Mesendoderm (in vitro differentiated cells): ENCODE data around the gene RAG1.

ENCODE experiments used
- DNase-seq: peaks from one replicate; pipeline ENCODE4 v3.0.0; 2013
- H2AK5ac ChIP-seq: 2 replicates; pipeline ENCODE4 v1.6.1; 2013; ENCODE audit warnings: low read length, inconsistent platforms
- H2BK120ac ChIP-seq: 2 replicates; pipeline ENCODE4 v1.6.1; 2013; ENCODE audit warnings: low read depth, mild to moderate bottlenecking, low read length, moderate library complexity, mixed read lengths
- H2BK15ac ChIP-seq: replicated peaks from 2 replicates; pipeline ENCODE4 v1.6.1; 2013; ENCODE audit warnings: low read depth, mild to moderate bottlenecking, moderate library complexity
- H2BK5ac ChIP-seq: 2 replicates; pipeline ENCODE4 v1.6.1; 2013; ENCODE audit warnings: low read length, inconsistent platforms
- H3K18ac ChIP-seq: 2 replicates; pipeline ENCODE4 v1.6.1; 2013; ENCODE audit warnings: mild to moderate bottlenecking, low read length, mixed read lengths
- H3K23ac ChIP-seq: one replicate; pipeline ENCODE4 v1.6.1; 2013; ENCODE audit warnings: low read length
- H3K27ac ChIP-seq: 2 replicates; pipeline ENCODE4 v1.5.1; 2013; ENCODE audit warnings: low read depth, mild to moderate bottlenecking, inconsistent platforms, low read length, moderate library complexity
- H3K27me3 ChIP-seq: 2 replicates; pipeline ENCODE4 v1.6.1; 2013; ENCODE audit warnings: low read length, control low read depth, mild to moderate bottlenecking, inconsistent platforms; ENCODE audit not compliant: insufficient read depth, poor library complexity
- H3K36me3 ChIP-seq: 2 replicates; pipeline ENCODE4 v1.6.1; 2013; ENCODE audit warnings: low read length, inconsistent platforms; ENCODE audit not compliant: control insufficient read depth, insufficient read depth
- H3K4ac ChIP-seq: one replicate; pipeline ENCODE4 v1.6.1; 2013; ENCODE audit warnings: low read depth, mild to moderate bottlenecking, low read length, moderate library complexity
- H3K4me1 ChIP-seq: 2 replicates; pipeline ENCODE4 v1.6.1; 2013; ENCODE audit warnings: low read depth, low read length, inconsistent platforms; ENCODE audit not compliant: control insufficient read depth
- H3K4me2 ChIP-seq: 2 replicates; pipeline ENCODE4 v1.6.1; 2013; ENCODE audit warnings: low read length
- H3K4me3 ChIP-seq: 2 replicates; pipeline ENCODE4 v1.5.1; 2013; ENCODE audit warnings: mild to moderate bottlenecking, low read length
- H3K56ac ChIP-seq: one replicate; pipeline ENCODE4 v1.6.1; 2013; ENCODE audit warnings: low read length
- H3K79me1 ChIP-seq: 2 replicates; pipeline ENCODE4 v1.6.1; 2013; ENCODE audit warnings: low read length, inconsistent platforms
- H3K79me2 ChIP-seq: 2 replicates; pipeline ENCODE4 v1.6.1; 2013; ENCODE audit warnings: mild to moderate bottlenecking, low read length; ENCODE audit not compliant: control insufficient read depth, insufficient read depth
- H3K9ac ChIP-seq: 2 replicates; pipeline ENCODE4 v1.6.1; 2013; ENCODE audit warnings: low read length, inconsistent platforms
- H4K5ac ChIP-seq: one replicate; pipeline ENCODE4 v1.6.1; 2013; ENCODE audit warnings: low read length
- H4K8ac ChIP-seq: one replicate; pipeline ENCODE4 v1.6.1; 2013; ENCODE audit warnings: low read depth, mild to moderate bottlenecking, control low read depth, low read length, moderate library complexity
- WGBS: extraction: QIAGEN DNeasy Blood & Tissue Kit; methylation state at CpG from one replicate; pipeline ENCODE4 v1.1.7; 2013; ENCODE audit warnings: low lambda C conversion rate, missing lambda C conversion rate; ENCODE audit not compliant: insufficient coverage; ENCODE audit errors: extremely low coverage; 5-methylcytosine and 5-hydroxymethylcytosine counted together

RAG1 gene

GRCh38 chr11:36602135-36602534, 34.3 kb downstream of the RAG1 start:
- H3K79me2 ChIP-seq, result no peaks in the 10 kb centered on the region
- no peaks in the 10 kb centered on the region for H3K4me1 ChIP-seq
- no peak overlapping the region for H3K27ac ChIP-seq
- H3K4me2 ChIP-seq, result no peak overlapping the region
- H3K9ac ChIP-seq, result no peak overlapping the region
- no peak overlapping the region for H3K18ac ChIP-seq
- H3K56ac ChIP-seq, result no peak overlapping the region
- H2BK15ac ChIP-seq, result no peak overlapping the region
- no peak overlapping the region for H4K5ac ChIP-seq
- H4K8ac ChIP-seq, result no peak overlapping the region
- H3K4ac ChIP-seq, result no peak overlapping the region
- no peaks in the 10 kb centered on the region for H3K27me3 ChIP-seq
- no peak overlapping the region for H2BK120ac ChIP-seq
- no peaks in the 10 kb centered on the region for H3K36me3 ChIP-seq
- no peak for DNase-seq
- H3K4me3 ChIP-seq, result no peak overlapping the region
- no peak overlapping the region for H2BK5ac ChIP-seq
- H3K23ac ChIP-seq, result no peak overlapping the region
- H2AK5ac ChIP-seq, result no peak overlapping the region
- no peaks in the 10 kb centered on the region for H3K79me1 ChIP-seq

GRCh38 chr11:36605221-36606216, 37.7 kb downstream of the RAG1 start:
- DNase-seq, result no peak
- Histone ChIP-seq H3K9ac (no peak overlapping the region), H4K5ac (no peak overlapping the region), H3K18ac (no peak overlapping the region), H2BK120ac (no peak overlapping the region), H2BK15ac (no peak overlapping the region), H4K8ac (no peak overlapping the region), H3K56ac (no peak overlapping the region), H3K4me2 (no peak overlapping the region), H3K36me3 (no peaks in the 10 kb centered on the region), H2AK5ac (no peak overlapping the region), H3K27me3 (no peaks in the 10 kb centered on the region), H3K4ac (no peak overlapping the region), H3K79me2 (no peaks in the 10 kb centered on the region), H3K23ac (no peak overlapping the region), H3K4me1 (no peaks in the 10 kb centered on the region), H2BK5ac (no peak overlapping the region), H3K79me1 (no peaks in the 10 kb centered on the region), H3K27ac (no peak overlapping the region), H3K4me3 (no peak overlapping the region)
- no CpG with 5 or more reads among the region's 6 CpGs for WGBS

- no peak overlapping the region for H3K56ac ChIP-seq
- no peak overlapping the region for H3K4ac ChIP-seq
- no peak overlapping the region for H2BK15ac ChIP-seq
- H3K36me3 ChIP-seq, result no peaks in the 10 kb centered on the region
- no peaks in the 10 kb centered on the region for H3K79me1 ChIP-seq
- no peak for DNase-seq
- no peak overlapping the region for H3K23ac ChIP-seq
- H3K18ac ChIP-seq, result no peak overlapping the region
- H4K8ac ChIP-seq, result no peak overlapping the region
- H3K4me2 ChIP-seq, result no peak overlapping the region
- no peak overlapping the region for H3K27ac ChIP-seq
- no peak overlapping the region for H4K5ac ChIP-seq
- no peaks in the 10 kb centered on the region for H3K4me1 ChIP-seq
- H2AK5ac ChIP-seq, result no peak overlapping the region
- no CpG with 5 or more reads among the region's 1 CpG for WGBS
- no peaks in the 10 kb centered on the region for H3K27me3 ChIP-seq
- no peak overlapping the region for H3K4me3 ChIP-seq
- no peaks in the 10 kb centered on the region for H3K79me2 ChIP-seq
- no peak overlapping the region for H2BK5ac ChIP-seq
- no peak overlapping the region for H2BK120ac ChIP-seq
- H3K9ac ChIP-seq, result no peak overlapping the region
Observed at GRCh38 chr11:36608491-36609199, 40.8 kb downstream of the RAG1 start.

GRCh38 chr11:36609383-36609782, 41.6 kb downstream of the RAG1 start:
- Histone ChIP-seq H3K9ac (no peak overlapping the region), H3K23ac (no peak overlapping the region), H3K4me2 (no peak overlapping the region), H2AK5ac (no peak overlapping the region), H3K4ac (no peak overlapping the region), H3K4me1 (no peaks in the 10 kb centered on the region), H3K79me2 (no peaks in the 10 kb centered on the region), H2BK15ac (no peak overlapping the region), H3K27ac (no peak overlapping the region), H4K5ac (no peak overlapping the region), H2BK120ac (no peak overlapping the region), H2BK5ac (no peak overlapping the region), H3K4me3 (no peak overlapping the region), H3K36me3 (no peaks in the 10 kb centered on the region), H3K79me1 (no peaks in the 10 kb centered on the region), H3K56ac (no peak overlapping the region), H4K8ac (no peak overlapping the region), H3K27me3 (no peaks in the 10 kb centered on the region), H3K18ac (no peak overlapping the region)
- WGBS, result no CpG with 5 or more reads among the region's 2 CpGs
- DNase-seq, result no peak

- Histone ChIP-seq H2BK15ac (no peak overlapping the region), H4K8ac (no peak overlapping the region), H4K5ac (no peak overlapping the region), H3K79me2 (no peaks in the 10 kb centered on the region), H3K36me3 (no peaks in the 10 kb centered on the region), H3K4me3 (no peak overlapping the region), H3K9ac (no peak overlapping the region), H3K23ac (no peak overlapping the region), H2BK5ac (no peak overlapping the region), H3K27me3 (no peaks in the 10 kb centered on the region), H3K27ac (no peak overlapping the region), H2AK5ac (no peak overlapping the region), H3K4ac (no peak overlapping the region), H2BK120ac (no peak overlapping the region), H3K79me1 (no peaks in the 10 kb centered on the region), H3K4me2 (no peak overlapping the region), H3K56ac (no peak overlapping the region), H3K18ac (no peak overlapping the region), H3K4me1 (no peaks in the 10 kb centered on the region)
- DNase-seq, result no peak
- WGBS, result no CpG with 5 or more reads among the region's 3 CpGs
Observed at GRCh38 chr11:36615826-36616225, 48.0 kb downstream of the RAG1 start.
